ENCODE measurements around the gene OR51D1.

The OR51D1 gene

GRCh38 chr11:4636962-4637661 is at the start of gene OR51D1:
OR51D1 (plus strand) TSS chr11:4637477; CDS start chr11:4639791, 2,314 bp downstream.
- DNase-seq = no peak

GRCh38 chr11:4589017-4589416 is 48.3 kb upstream of the OR51D1 start:
- no peak for DNase-seq

- no peak for DNase-seq
Measured at GRCh38 chr11:4593739-4594138, 43.5 kb upstream of the OR51D1 start, which contains the start of gene OR52I1. OR52I1 (plus strand) TSS chr11:4594039; CDS start chr11:4594039, 0 bp downstream.

GRCh38 chr11:4605057-4605456 is 32.2 kb upstream of the OR51D1 start:
- DNase-seq = no peak

- DNase-seq = no peak
Measured at GRCh38 chr11:4606231-4607015, 30.9 kb upstream of the OR51D1 start.

GRCh38 chr11:4607096-4607495 is 30.2 kb upstream of the OR51D1 start:
- DNase-seq = no peak

GRCh38 chr11:4607781-4608666 is 29.3 kb upstream of the OR51D1 start, which contains the start of gene TRIM68:
TRIM68 (minus strand) TSS chr11:4608231; CDS start chr11:4605504, 2,727 bp downstream.
- DNase-seq = peak; percentile 70

- no peak for DNase-seq
Measured at GRCh38 chr11:4610258-4610935, 26.9 kb upstream of the OR51D1 start.

GRCh38 chr11:4611986-4612385 is 25.3 kb upstream of the OR51D1 start:
- DNase-seq = no peak

- no peak for DNase-seq
Measured at GRCh38 chr11:4615856-4616444, 21.3 kb upstream of the OR51D1 start.

- no peak for DNase-seq
Measured at GRCh38 chr11:4619514-4619913, 17.8 kb upstream of the OR51D1 start.

GRCh38 chr11:4626207-4627099 is 10.8 kb upstream of the OR51D1 start:
- DNase-seq = no peak

GRCh38 chr11:4636136-4636535 is 1.1 kb upstream of the OR51D1 start:
- DNase-seq = no peak

- DNase-seq = no peak
Measured at GRCh38 chr11:4637662-4638047, 378 bp downstream of the OR51D1 start.

- no peak for DNase-seq
Measured at GRCh38 chr11:4639931-4640330, 2.7 kb downstream of the OR51D1 start.

GRCh38 chr11:4641501-4641900 is 4.2 kb downstream of the OR51D1 start:
- DNase-seq = no peak

- no peak for DNase-seq
Measured at GRCh38 chr11:4642043-4642442, 4.8 kb downstream of the OR51D1 start.

- DNase-seq = no peak
Measured at GRCh38 chr11:4643076-4643475, 5.8 kb downstream of the OR51D1 start.

GRCh38 chr11:4643682-4644081 is 6.4 kb downstream of the OR51D1 start, which contains the start of gene OR51E1:
OR51E1 (plus strand) TSS chr11:4643982; CDS start chr11:4652527, 8,545 bp downstream.
- DNase-seq = no peak

GRCh38 chr11:4644233-4644632 is 7.0 kb downstream of the OR51D1 start:
- DNase-seq = no peak

GRCh38 chr11:4645974-4646373 is 8.7 kb downstream of the OR51D1 start:
- DNase-seq = no peak
